HG02571 (cell line): ENCODE data around the gene POT1.

Source experiments
- ATAC-seq: cut with Tn5 transposase; IDR thresholded peaks from one replicate; pipeline ENCODE4 v1.9.1; 2021; ENCODE audit warnings: mild to moderate bottlenecking, moderate library complexity; ENCODE audit not compliant: unreplicated experiment

POT1 gene

DNA sequence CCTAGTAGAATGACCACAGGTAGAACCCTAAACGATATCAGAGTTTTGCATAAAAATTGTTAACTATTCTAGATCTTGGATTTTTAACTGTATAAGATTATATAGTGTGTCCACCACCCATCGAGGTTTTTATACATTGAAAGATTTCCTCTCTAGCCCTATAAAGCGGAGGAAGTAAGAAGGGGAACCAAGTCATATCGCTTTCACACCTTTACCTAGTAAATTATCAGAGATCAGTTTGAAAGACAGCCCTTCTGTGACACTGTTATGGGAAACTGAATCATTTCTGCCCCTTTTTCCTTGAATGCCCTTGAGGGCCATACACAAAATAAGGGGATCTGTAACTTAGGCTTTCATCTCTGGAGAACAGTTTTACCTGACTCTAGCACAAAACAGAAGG, 155.7 kb downstream of the POT1 start:
- ATAC-seq, result no peak

DNA sequence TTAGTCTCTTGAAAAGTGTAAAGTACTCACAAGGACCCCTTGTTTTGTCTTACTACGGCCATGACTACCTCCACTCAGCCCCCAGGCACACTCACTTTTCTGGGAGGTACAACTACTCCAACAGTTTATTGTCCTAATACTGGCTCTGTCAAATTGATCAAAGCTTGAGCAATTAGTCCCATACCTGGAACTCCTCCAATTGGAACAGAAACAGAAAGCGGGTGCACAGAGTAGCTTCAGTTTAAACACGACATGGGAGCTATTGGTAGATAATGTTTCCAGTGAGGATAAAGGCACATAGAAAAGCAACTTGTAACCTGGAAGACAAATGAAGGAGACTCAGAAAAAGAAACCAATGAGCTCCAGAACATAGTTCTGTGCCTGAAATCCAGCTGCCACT, 156.3 kb downstream of the POT1 start:
- no peak for ATAC-seq
